A673 (cell line): ENCODE results near the gene MRTFA. TPM values are rescaled to one million over a fixed set of nuclear protein-coding genes. Genes with fewer than 3 reads are reported as not detected.

Experiments
- BruUV-seq: library from RNA; stranded (reverse); fragments of 400-500 nt; replicated peaks from 2 replicates; lab custom pipeline; 2021; lab: Mats Ljungman, UMichigan
- CTCF ChIA-PET: fragments of 300-600 bp; sonication (Branson Sonifier 250); formaldehyde crosslinking; loops from one replicate; lab custom pipeline; 2022; ENCODE audit warnings: antibody characterized with exemption; lab: Charles Lee
- POLR2A ChIA-PET: fragments of 300-600 bp; sonication (Branson Sonifier 250); formaldehyde crosslinking; loops from one replicate; lab custom pipeline; 2022; ENCODE audit warnings: antibody characterized with exemption; ENCODE audit not compliant: low non-redundant PET; lab: Charles Lee
- DNase-seq: peaks from one replicate; pipeline ENCODE4 v3.0.0-alpha.2; 2015; ENCODE audit warnings: low spot score
- H3K27ac ChIP-seq: fragments of 200-600 bp; sonication (generic); 2 replicates; pipeline ENCODE4 v1.5.1; 2016; ENCODE audit warnings: mixed run types, low read depth, mild to moderate bottlenecking, mixed read lengths, antibody characterized with exemption, low read length; ENCODE audit not compliant: poor library complexity, severe bottlenecking
- H3K27me3 ChIP-seq: fragments of 200-600 bp; sonication (generic); replicated peaks from 2 replicates; pipeline ENCODE4 v1.6.1; 2017; ENCODE audit warnings: mixed run types, low read depth, mild to moderate bottlenecking, mixed read lengths, antibody characterized with exemption, low read length; ENCODE audit not compliant: insufficient read depth, poor library complexity
- H3K36me3 ChIP-seq: fragments of 200-600 bp; sonication (generic); 2 replicates; pipeline ENCODE4 v1.6.1; 2016; ENCODE audit warnings: mixed run types, mild to moderate bottlenecking, mixed read lengths, antibody characterized with exemption, low read length; ENCODE audit not compliant: insufficient read depth, poor library complexity, severe bottlenecking
- H3K4me1 ChIP-seq: fragments of 200-600 bp; sonication (generic); 2 replicates; pipeline ENCODE4 v1.6.1; 2017; ENCODE audit warnings: mixed run types, mild to moderate bottlenecking, mixed read lengths, antibody characterized with exemption, low read length; ENCODE audit not compliant: insufficient read depth, poor library complexity, severe bottlenecking
- H3K4me3 ChIP-seq: fragments of 200-600 bp; sonication (generic); 2 replicates; pipeline ENCODE4 v1.5.1; 2016; ENCODE audit warnings: low read depth, mixed run types, mild to moderate bottlenecking, mixed read lengths, low read length; ENCODE audit not compliant: poor library complexity, severe bottlenecking
- H3K9me3 ChIP-seq: fragments of 200-600 bp; sonication (generic); 2 replicates; pipeline ENCODE4 v1.6.1; 2016; ENCODE audit warnings: mixed run types, low read depth, mild to moderate bottlenecking, mixed read lengths, antibody characterized with exemption, low read length; ENCODE audit not compliant: poor library complexity, severe bottlenecking
- EZH2 ChIP-seq: fragments of 200-600 bp; sonication (generic); IDR thresholded peaks from 2 replicates; pipeline ENCODE4 v1.6.1; 2017; ENCODE audit warnings: borderline replicate concordance, low read depth, mild to moderate bottlenecking, mixed read lengths, antibody characterized with exemption, low read length; ENCODE audit not compliant: poor library complexity, severe bottlenecking
- intact Hi-C: fragments of 100-400 bp; cut with micrococcal nuclease; formaldehyde crosslinking; loops from one replicate; pipeline ENCODE4 v1.10.0; 2022; ENCODE audit not compliant: unreplicated experiment
- total RNA-seq: library from RNA; stranded (reverse); gene quantifications from 2 replicates; pipeline ENCODE4 v1.2.3, GENCODE V29; 2021
- TF ChIP-seq, protein P1 (sequence below): fragments of 300-800, 200-600 bp; sonication (generic); conservative IDR thresholded peaks from 2 replicates; pipeline ENCODE4 v1.5.1; 2017; ENCODE audit warnings: low read depth, mild to moderate bottlenecking, antibody characterized with exemption, low read length, moderate library complexity, mixed read lengths

MRTFA gene
- total RNA-seq, 1 experiment from 2014 or later, result 35.8 TPM

DNA sequence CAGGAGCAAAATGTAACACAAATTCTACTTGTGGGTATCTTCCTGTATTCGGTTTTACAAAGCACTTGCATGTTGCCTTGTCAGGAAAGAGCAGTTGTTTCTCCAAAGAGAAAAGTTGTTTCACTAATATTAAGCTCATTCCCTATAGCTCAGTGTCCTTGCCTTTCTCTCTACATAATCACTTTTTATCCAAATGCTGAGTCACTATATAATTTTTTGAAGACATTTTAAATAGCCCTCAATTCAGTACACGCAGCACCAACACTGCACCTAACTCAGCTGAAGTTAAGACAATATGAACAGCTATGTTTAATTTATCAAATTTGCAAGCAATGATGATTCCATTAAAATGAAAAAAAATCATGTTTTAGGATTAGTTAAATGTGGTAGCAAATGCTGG lies 14.5 kb upstream of the MRTFA start:
- Histone ChIP-seq H3K27ac (peak overlapping the region; percentile 96), H3K4me1 (peaks cover 27% of the 10 kb centered on the region), H3K4me3 (peak overlapping the region; percentile 69), H3K27me3 (no peaks in the 10 kb centered on the region), H3K9me3 (no peaks in the 10 kb centered on the region), H3K36me3 (no peaks in the 10 kb centered on the region)
- intact Hi-C loops, result no loop called here
- TF ChIP-seq EZH2, result no peak
- TF ChIP-seq, protein P1, sequence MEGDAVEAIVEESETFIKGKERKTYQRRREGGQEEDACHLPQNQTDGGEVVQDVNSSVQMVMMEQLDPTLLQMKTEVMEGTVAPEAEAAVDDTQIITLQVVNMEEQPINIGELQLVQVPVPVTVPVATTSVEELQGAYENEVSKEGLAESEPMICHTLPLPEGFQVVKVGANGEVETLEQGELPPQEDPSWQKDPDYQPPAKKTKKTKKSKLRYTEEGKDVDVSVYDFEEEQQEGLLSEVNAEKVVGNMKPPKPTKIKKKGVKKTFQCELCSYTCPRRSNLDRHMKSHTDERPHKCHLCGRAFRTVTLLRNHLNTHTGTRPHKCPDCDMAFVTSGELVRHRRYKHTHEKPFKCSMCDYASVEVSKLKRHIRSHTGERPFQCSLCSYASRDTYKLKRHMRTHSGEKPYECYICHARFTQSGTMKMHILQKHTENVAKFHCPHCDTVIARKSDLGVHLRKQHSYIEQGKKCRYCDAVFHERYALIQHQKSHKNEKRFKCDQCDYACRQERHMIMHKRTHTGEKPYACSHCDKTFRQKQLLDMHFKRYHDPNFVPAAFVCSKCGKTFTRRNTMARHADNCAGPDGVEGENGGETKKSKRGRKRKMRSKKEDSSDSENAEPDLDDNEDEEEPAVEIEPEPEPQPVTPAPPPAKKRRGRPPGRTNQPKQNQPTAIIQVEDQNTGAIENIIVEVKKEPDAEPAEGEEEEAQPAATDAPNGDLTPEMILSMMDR, result no peak
- ChIA-PET POLR2A (interaction anchor here (0.6 to 0.7 kb wide), 2 partner anchors 10 to 415 kb away, joined by 3 read pairs; no protein-coding TSS in a partner anchor), CTCF (interaction anchor here (0.6 to 1.5 kb wide), 2 partner anchors 53 to 1309 kb away, joined by 3 to 7 read pairs; no protein-coding TSS in a partner anchor)
- DNase-seq, result no peak
- TSS peak; percentile 97 for BruUV-seq

DNA sequence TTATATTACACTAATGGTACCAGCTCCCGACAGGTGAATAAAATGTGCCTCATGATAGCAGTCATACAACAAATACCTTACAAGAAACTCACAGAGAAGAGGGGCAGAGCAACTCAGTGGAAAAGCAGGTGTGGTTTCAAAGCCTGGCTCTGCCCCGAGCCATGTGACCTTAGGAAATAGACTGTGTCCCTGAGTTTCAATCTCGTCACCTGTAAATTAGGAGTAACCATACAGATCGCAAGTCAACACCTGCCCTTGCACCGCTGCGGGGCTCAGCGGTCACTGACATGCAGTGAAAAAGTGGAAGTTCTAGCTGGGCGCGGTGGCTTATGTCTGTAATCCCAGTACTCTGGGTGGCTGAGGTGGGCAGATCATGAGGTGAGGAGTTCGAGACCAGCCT lies 11.9 kb upstream of the MRTFA start:
- Histone ChIP-seq H3K4me1 (peaks cover 17% of the 10 kb centered on the region), H3K4me3 (no peak overlapping the region), H3K27me3 (no peaks in the 10 kb centered on the region), H3K27ac (no peak overlapping the region), H3K9me3 (no peaks in the 10 kb centered on the region), H3K36me3 (no peaks in the 10 kb centered on the region)
- no TSS peak for BruUV-seq
- ChIA-PET POLR2A (interaction anchor here (0.7 kb wide), 1 partner anchor 65 kb away, joined by 3 read pairs; no protein-coding TSS in a partner anchor), CTCF (no interaction called here)
- no peak for DNase-seq
- no peak for TF ChIP-seq EZH2
- intact Hi-C loops, result no loop called here

DNA sequence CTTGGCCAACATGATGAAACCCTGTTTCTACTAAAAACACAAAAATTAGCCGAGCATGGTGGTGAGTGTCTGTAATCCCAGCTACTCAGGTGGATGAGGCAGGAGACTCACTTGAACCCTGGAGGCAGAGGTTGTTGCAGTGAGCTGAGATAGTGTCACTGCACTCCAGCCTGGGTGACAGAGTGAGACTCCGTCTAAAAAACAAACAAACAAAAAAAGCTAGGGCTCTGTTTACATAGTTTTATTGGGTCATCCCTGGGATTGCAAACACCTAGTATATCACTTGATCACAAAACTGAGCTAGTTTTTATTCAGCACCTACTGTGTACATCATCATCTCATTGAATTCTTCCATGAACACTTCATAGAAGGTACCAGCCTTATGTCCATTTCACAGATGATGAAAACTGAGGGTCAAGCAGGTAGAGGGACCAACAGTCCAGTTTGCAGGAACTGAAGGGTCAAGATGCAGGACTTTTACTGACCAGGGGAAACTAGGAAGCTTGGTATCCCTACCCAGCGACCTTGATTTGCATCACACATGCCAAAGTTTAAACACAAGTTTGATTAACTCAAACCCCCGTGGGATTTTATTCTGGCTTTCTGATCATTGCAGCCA lies 9.2 kb upstream of the MRTFA start:
- H3K9me3 ChIP-seq, result no peaks in the 10 kb centered on the region
- ChIA-PET CTCF (interaction anchor here (1.7 kb wide), 1 partner anchor 121 kb away, joined by 3 read pairs; no protein-coding TSS in a partner anchor), POLR2A (no interaction called here)
- H3K4me1 ChIP-seq, result no peaks in the 10 kb centered on the region
- no peak for DNase-seq
- no peaks in the 10 kb centered on the region for H3K27me3 ChIP-seq
- BruUV-seq, result no TSS peak
- H3K27ac ChIP-seq, result no peak overlapping the region
- H3K4me3 ChIP-seq, result no peak overlapping the region
- intact Hi-C loops, result loop anchor here (1.0 kb wide), 2 partner anchors 120 to 208 kb away; no protein-coding TSS in a partner anchor
- TF ChIP-seq EZH2, result no peak
- TF ChIP-seq, protein P1, result no peak
- H3K36me3 ChIP-seq, result no peaks in the 10 kb centered on the region
